Cardiac muscle cell (in vitro differentiated cells and primary cell): ENCODE data around the gene COL4A2. TPM values are rescaled to one million over a fixed set of nuclear protein-coding genes. Genes with fewer than 3 reads are reported as not detected.

Experiments
- DNase-seq, 2 donors: peaks; one replicate each; pipeline versions ENCODE4 v3.0.0 to v3.0.0-alpha.2; 2010 to 2017; ENCODE audit warnings: low read depth in 1 of 2, low spot score in 1 of 2
- H3K27ac ChIP-seq: fragments of 200-600 bp; sonication (generic); 2 replicates; pipeline ENCODE4 v1.5.1; 2016
- H3K27me3 ChIP-seq: fragments of 200-600 bp; sonication (generic); 2 replicates; pipeline ENCODE4 v1.6.0; 2016; ENCODE audit warnings: control low read depth
- H3K36me3 ChIP-seq: fragments of 200-600 bp; sonication (generic); 2 replicates; pipeline ENCODE4 v1.5.1; 2016; ENCODE audit warnings: control low read depth
- H3K4me1 ChIP-seq: fragments of 200-600 bp; sonication (generic); 2 replicates; pipeline ENCODE4 v1.8.1; 2017; ENCODE audit warnings: low read depth, mild to moderate bottlenecking, mixed run types
- H3K4me3 ChIP-seq: fragments of 200-600 bp; sonication (generic); 2 replicates; pipeline ENCODE4 v1.5.1; 2016; ENCODE audit warnings: mild to moderate bottlenecking
- H3K9me3 ChIP-seq: fragments of 200-600 bp; sonication (generic); 2 replicates; pipeline ENCODE4 v1.5.1; 2017; ENCODE audit warnings: low read depth, mild to moderate bottlenecking, control low read depth
- CTCF ChIP-seq: IDR thresholded peaks from 2 replicates; pipeline ENCODE4 v1.5.1; 2012; ENCODE audit warnings: low read depth, mild to moderate bottlenecking, low read length
- polyA plus RNA-seq: library from polyadenylated mRNA; unstranded; fragments of >200 nt; fragmentation: Nextera tagmentation; extraction: Ambion mirVana; gene quantifications from 2 replicates; pipeline ENCODE4 v1.2.1, GENCODE V29; 2016
- total RNA-seq: library from RNA; depleted of rRNA; stranded (reverse); fragments of >200 nt; gene quantifications from 2 replicates; pipeline ENCODE4 v1.2.3, GENCODE V29; 2016

Gene COL4A2
- total and polyA plus RNA-seq, 2 experiments from 2014 or later = 184 to 516 TPM

GRCh38 chr13:110286833-110287819, 20.0 kb upstream of the COL4A2 start:
- Histone ChIP-seq H3K4me1 (peaks cover 12% of the 10 kb centered on the region), H3K9me3 (no peaks in the 10 kb centered on the region), H3K4me3 (no peak overlapping the region), H3K36me3 (no peaks in the 10 kb centered on the region), H3K27ac (peak overlapping the region; percentile 74), H3K27me3 (no peaks in the 10 kb centered on the region)
- TF ChIP-seq CTCF = no peak
- peak in 1 of 2 donors; percentile 28 for DNase-seq

- H3K36me3 ChIP-seq = no peaks in the 10 kb centered on the region
- H3K4me1 ChIP-seq = peaks cover 12% of the 10 kb centered on the region
- no peak overlapping the region for H3K4me3 ChIP-seq
- H3K9me3 ChIP-seq = no peaks in the 10 kb centered on the region
- DNase-seq = no peak
- no peaks in the 10 kb centered on the region for H3K27me3 ChIP-seq
- no peak for TF ChIP-seq CTCF
- H3K27ac ChIP-seq = no peak overlapping the region
These were observed 17.9 kb upstream of the COL4A2 start for GRCh38 chr13:110289174-110289573.

GRCh38 chr13:110289661-110290060, 17.4 kb upstream of the COL4A2 start:
- H3K4me1 ChIP-seq = peaks cover 12% of the 10 kb centered on the region
- no peak overlapping the region for H3K4me3 ChIP-seq
- no peaks in the 10 kb centered on the region for H3K36me3 ChIP-seq
- TF ChIP-seq CTCF = no peak
- no peaks in the 10 kb centered on the region for H3K9me3 ChIP-seq
- no peak overlapping the region for H3K27ac ChIP-seq
- DNase-seq = no peak
- H3K27me3 ChIP-seq = no peaks in the 10 kb centered on the region

- no peak overlapping the region for H3K27ac ChIP-seq
- no peaks in the 10 kb centered on the region for H3K9me3 ChIP-seq
- H3K36me3 ChIP-seq = no peaks in the 10 kb centered on the region
- no peak for TF ChIP-seq CTCF
- H3K4me1 ChIP-seq = peaks cover 12% of the 10 kb centered on the region
- no peak for DNase-seq
- H3K4me3 ChIP-seq = no peak overlapping the region
- no peaks in the 10 kb centered on the region for H3K27me3 ChIP-seq
These were observed 16.9 kb upstream of the COL4A2 start for GRCh38 chr13:110290153-110290552.

GRCh38 chr13:110290826-110291225, 16.3 kb upstream of the COL4A2 start:
- H3K9me3 ChIP-seq = no peaks in the 10 kb centered on the region
- H3K27ac ChIP-seq = no peak overlapping the region
- H3K4me3 ChIP-seq = no peak overlapping the region
- no peak for TF ChIP-seq CTCF
- DNase-seq = no peak
- H3K36me3 ChIP-seq = no peaks in the 10 kb centered on the region
- H3K4me1 ChIP-seq = peaks cover 12% of the 10 kb centered on the region
- no peaks in the 10 kb centered on the region for H3K27me3 ChIP-seq
